H9 (cell line): ENCODE data around the gene FOS. TPM values are rescaled to one million over a fixed set of nuclear protein-coding genes. Genes with fewer than 3 reads are reported as not detected.

Experiments
- DNase-seq: peaks from one replicate; pipeline ENCODE4 v3.0.0-alpha.2; 2017
- H2AFZ ChIP-seq: one replicate; pipeline ENCODE4 v1.6.1; 2013; ENCODE audit warnings: mild to moderate bottlenecking, low read length, control low read depth, moderate library complexity
- H2AK5ac ChIP-seq: 2 replicates; pipeline ENCODE4 v1.6.1; 2013; ENCODE audit warnings: low read length, control low read depth, mixed read lengths; ENCODE audit not compliant: insufficient read length
- H2BK120ac ChIP-seq: one replicate; pipeline ENCODE4 v1.6.1; 2013; ENCODE audit warnings: low read depth, mild to moderate bottlenecking, low read length, control low read depth, inconsistent platforms; ENCODE audit not compliant: poor library complexity, severe bottlenecking
- H2BK12ac ChIP-seq: 2 replicates; pipeline ENCODE4 v1.6.1; 2013; ENCODE audit warnings: low read length, control low read depth, mixed read lengths, low read depth; ENCODE audit not compliant: insufficient read length
- H2BK15ac ChIP-seq: 2 replicates; pipeline ENCODE4 v1.6.1; 2013; ENCODE audit warnings: low read depth, low read length, control low read depth
- H2BK20ac ChIP-seq: one replicate; pipeline ENCODE4 v1.6.1; 2013; ENCODE audit warnings: low read depth, mild to moderate bottlenecking, low read length, control low read depth, inconsistent platforms; ENCODE audit not compliant: poor library complexity, severe bottlenecking
- H2BK5ac ChIP-seq: 2 replicates; pipeline ENCODE4 v1.6.1; 2013; ENCODE audit warnings: low read length, control low read depth, mixed read lengths; ENCODE audit not compliant: insufficient read length
- H3K14ac ChIP-seq: 2 replicates; pipeline ENCODE4 v1.6.1; 2013; ENCODE audit warnings: low read length, control low read depth; ENCODE audit not compliant: insufficient read depth
- H3K18ac ChIP-seq: 2 replicates; pipeline ENCODE4 v1.6.1; 2013; ENCODE audit warnings: low read depth, mild to moderate bottlenecking, mixed read lengths, low read length, control low read depth; ENCODE audit not compliant: insufficient read length
- H3K23ac ChIP-seq: 2 replicates; pipeline ENCODE4 v1.6.1; 2013; ENCODE audit warnings: low read length, control low read depth, mixed read lengths, low read depth; ENCODE audit not compliant: insufficient read length
- H3K23me2 ChIP-seq: 2 replicates; pipeline ENCODE4 v1.6.1; 2013; ENCODE audit warnings: low read depth, mild to moderate bottlenecking, mixed read lengths, low read length, control low read depth; ENCODE audit not compliant: insufficient read length, poor library complexity, severe bottlenecking
- H3K27ac ChIP-seq: 2 replicates; pipeline ENCODE4 v1.5.1; 2013; ENCODE audit warnings: low read length, control low read depth, mixed read lengths, low read depth; ENCODE audit not compliant: insufficient read length
- H3K27me3 ChIP-seq: 2 replicates; pipeline ENCODE4 v1.6.1; 2013; ENCODE audit warnings: low read length, control low read depth, inconsistent platforms; ENCODE audit not compliant: insufficient read depth
- H3K4ac ChIP-seq: 2 replicates; pipeline ENCODE4 v1.6.1; 2013; ENCODE audit warnings: low read depth, mild to moderate bottlenecking, control low read depth, inconsistent platforms, low read length, moderate library complexity
- H3K4me1 ChIP-seq: 2 replicates; pipeline ENCODE4 v1.6.1; 2013; ENCODE audit warnings: low read length, control low read depth, inconsistent platforms; ENCODE audit not compliant: insufficient read depth
- H3K4me2 ChIP-seq: 2 replicates; pipeline ENCODE4 v1.6.1; 2013; ENCODE audit warnings: low read length, control low read depth, mixed read lengths; ENCODE audit not compliant: insufficient read length, insufficient read depth
- H3K56ac ChIP-seq: 2 replicates; pipeline ENCODE4 v1.6.1; 2013; ENCODE audit warnings: low read depth, mild to moderate bottlenecking, mixed read lengths, low read length, control low read depth; ENCODE audit not compliant: insufficient read length
- H3K79me1 ChIP-seq: 2 replicates; pipeline ENCODE4 v1.6.1; 2013; ENCODE audit warnings: low read depth, mild to moderate bottlenecking, moderate library complexity, low read length, control low read depth, inconsistent platforms; ENCODE audit not compliant: insufficient read depth, poor library complexity, severe bottlenecking
- H3K79me2 ChIP-seq: 2 replicates; pipeline ENCODE4 v1.6.1; 2013; ENCODE audit warnings: low read length, control low read depth, inconsistent platforms; ENCODE audit not compliant: insufficient read depth
- H3K9ac ChIP-seq: 2 replicates; pipeline ENCODE4 v1.6.1; 2013; ENCODE audit warnings: low read length, control low read depth, mixed read lengths; ENCODE audit not compliant: insufficient read length; ENCODE audit errors: extremely low read depth
- H3K9me3 ChIP-seq: one replicate; pipeline ENCODE4 v1.6.1; 2013; ENCODE audit warnings: low read depth, low read length, inconsistent platforms; ENCODE audit not compliant: control insufficient read depth
- H3T11ph ChIP-seq: one replicate; pipeline ENCODE4 v1.6.1; 2013; ENCODE audit warnings: mild to moderate bottlenecking, low read length, control low read depth, inconsistent platforms
- H4K20me1 ChIP-seq: one replicate; pipeline ENCODE4 v1.6.1; 2013; ENCODE audit not compliant: control insufficient read depth, insufficient read length, insufficient read depth
- H4K5ac ChIP-seq: 2 replicates; pipeline ENCODE4 v1.6.1; 2013; ENCODE audit warnings: low read depth, mild to moderate bottlenecking, mixed read lengths, low read length, control low read depth; ENCODE audit not compliant: insufficient read length
- H4K8ac ChIP-seq: replicated peaks from 2 replicates; pipeline ENCODE4 v1.6.1; 2013; ENCODE audit warnings: low read length, control low read depth, mixed read lengths, low read depth; ENCODE audit not compliant: insufficient read length
- H4K91ac ChIP-seq: 2 replicates; pipeline ENCODE4 v1.6.1; 2013; ENCODE audit warnings: low read depth, mild to moderate bottlenecking, moderate library complexity, mixed read lengths, low read length, control low read depth; ENCODE audit not compliant: insufficient read length
- H3K27ac Mint-ChIP-seq, 3 experiments: 2 replicates in 2 of 3; 3 replicates in 1 of 3; pipeline ENCODE4 v1.8.0; 2020 to 2021; ENCODE audit warnings: mixed read lengths in 3 of 3, mild to moderate bottlenecking in 1 of 3, moderate library complexity in 1 of 3
- H3K27me3 Mint-ChIP-seq: 2 replicates; pipeline ENCODE4 v1.8.0; 2021; ENCODE audit warnings: low read depth, mild to moderate bottlenecking, moderate library complexity, mixed read lengths
- H3K36me3 Mint-ChIP-seq, 3 experiments: 2 replicates in 2 of 3; 3 replicates in 1 of 3; pipeline ENCODE4 v1.8.0; 2020 to 2021; ENCODE audit warnings: low read depth in 3 of 3, mixed read lengths in 3 of 3; ENCODE audit not compliant: insufficient read depth in 1 of 3
- H3K4me1 Mint-ChIP-seq, 2 experiments: 2 replicates each; pipeline ENCODE4 v1.8.0; 2020; ENCODE audit warnings: mixed read lengths in 2 of 2
- H3K4me3 Mint-ChIP-seq, 2 experiments: 2 replicates in 1 of 2; 3 replicates in 1 of 2; pipeline ENCODE4 v1.8.0; 2020 to 2021; ENCODE audit warnings: mild to moderate bottlenecking in 2 of 2, mixed read lengths in 2 of 2, moderate library complexity in 1 of 2
- H3K9me3 Mint-ChIP-seq, 2 experiments: 2 replicates in 1 of 2; 3 replicates in 1 of 2; pipeline ENCODE4 v1.8.0; 2020; ENCODE audit warnings: mild to moderate bottlenecking in 2 of 2, mixed read lengths in 2 of 2, moderate library complexity in 1 of 2
- CTCF ChIP-seq: fragments of 200-600 bp; sonication (generic); conservative IDR thresholded peaks from 3 replicates; pipeline ENCODE4 v1.8.0; 2021; ENCODE audit warnings: antibody characterized with exemption, mild to moderate bottlenecking
- WGBS: extraction: QIAGEN DNeasy Blood & Tissue Kit; methylation state at CpG from one replicate; pipeline ENCODE4 v1.1.7; 2013; ENCODE audit warnings: missing lambda C conversion rate, low lambda C conversion rate, mixed read lengths; ENCODE audit not compliant: insufficient read length; ENCODE audit errors: extremely low coverage; 5-methylcytosine and 5-hydroxymethylcytosine counted together
- total RNA-seq: library from RNA; stranded (reverse); gene quantifications from 2 replicates; pipeline ENCODE4 v1.2.1, GENCODE V29; 2021

Gene FOS
- total RNA-seq, 1 experiment from 2014 or later = 33.9 TPM

GRCh38 chr14:75306927-75307699 is 28.5 kb downstream of the FOS start:
- Histone ChIP-seq H3K9me3 (no peaks in the 10 kb centered on the region), H4K8ac (no peak overlapping the region), H3K23me2 (no peaks in the 10 kb centered on the region), H3K27ac (no peak overlapping the region), H3K4ac (no peak overlapping the region), H3K4me2 (no peak overlapping the region), H2BK120ac (no peak overlapping the region), H2BK15ac (no peak overlapping the region), H3K18ac (peak overlapping the region; percentile 30), H3K56ac (no peak overlapping the region), H3K27me3 (no peaks in the 10 kb centered on the region), H2BK5ac (no peak overlapping the region), H3K14ac (peak overlapping the region; percentile 61; the same call in 1 of the 2 replicates), H3T11ph (no peak overlapping the region), H2BK20ac (no peak overlapping the region), H3K79me1 (no peaks in the 10 kb centered on the region), H2BK12ac (no peak overlapping the region), H3K9ac (no peak overlapping the region), H4K20me1 (no peaks in the 10 kb centered on the region), H4K5ac (no peak overlapping the region), H2AK5ac (no peak overlapping the region), H3K23ac (no peak overlapping the region), H2AFZ (no peak overlapping the region), H3K4me1 (no peaks in the 10 kb centered on the region), H3K79me2 (no peaks in the 10 kb centered on the region), H4K91ac (no peak overlapping the region)
- peak; percentile 59 for TF ChIP-seq CTCF
- Mint-ChIP-seq H3K9me3 (no peaks in the 10 kb centered on the region), H3K27ac (peak overlapping the region in 1 of 3 experiments; percentile 24; a peak in 3 of 7 replicates), H3K4me1 (peaks cover 22 to 31% of the 10 kb centered on the region in 2 experiments), H3K27me3 (no peaks in the 10 kb centered on the region), H3K36me3 (no peaks in the 10 kb centered on the region), H3K4me3 (no peak overlapping the region)
- no peak for DNase-seq
- WGBS = no CpG with 5 or more reads among the region's 9 CpGs
